ENCODE data around the gene NMT2. TPM values are rescaled to one million over a fixed set of nuclear protein-coding genes. Genes with fewer than 3 reads are reported as not detected.

NMT2 gene
- total and polyA plus RNA-seq, 3 donors from 2014 or later = 35.8 to 68.3 (median 56.6) TPM

DNA sequence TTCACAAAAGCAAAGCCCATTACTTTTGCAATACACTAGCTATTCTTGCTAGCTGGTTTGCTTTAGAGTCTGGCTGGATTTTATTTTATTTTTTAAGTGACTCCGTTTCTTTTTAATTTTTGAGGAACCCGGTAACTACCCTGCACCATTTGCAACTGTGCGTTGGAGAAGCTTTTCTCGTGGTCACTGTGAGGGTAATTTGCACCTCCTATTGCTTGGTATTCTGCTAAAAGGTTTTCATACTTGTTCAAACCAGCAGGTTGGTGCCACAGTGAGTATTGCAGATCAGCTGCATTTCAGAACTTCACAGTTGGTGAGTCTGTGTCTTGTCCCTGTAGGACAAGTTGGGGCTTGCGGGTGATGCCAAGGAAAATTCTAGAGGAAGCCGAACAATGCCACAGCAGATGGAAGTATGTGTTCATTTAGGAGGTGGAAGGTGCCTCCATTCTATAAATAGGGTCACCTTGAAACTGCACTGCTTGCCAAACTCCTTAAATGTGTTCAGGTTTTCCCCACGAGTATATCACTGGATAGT is 3.9 kb upstream of the NMT2 start:
- 78 to 88% methylated on average over 7 of the region's 7 CpGs for WGBS, 2 donors
- intact Hi-C loops (cut with DNase I; ENCODE audit: low total_unique reads) = no loop called here
- H3K4me3 ChIP-seq = no peak overlapping the region
- H3K9me3 ChIP-seq = no peaks in the 10 kb centered on the region
- H3K4me1 ChIP-seq = peaks cover 16% of the 10 kb centered on the region
- H3K27ac ChIP-seq = no peak overlapping the region
- TF ChIP-seq, protein P1, sequence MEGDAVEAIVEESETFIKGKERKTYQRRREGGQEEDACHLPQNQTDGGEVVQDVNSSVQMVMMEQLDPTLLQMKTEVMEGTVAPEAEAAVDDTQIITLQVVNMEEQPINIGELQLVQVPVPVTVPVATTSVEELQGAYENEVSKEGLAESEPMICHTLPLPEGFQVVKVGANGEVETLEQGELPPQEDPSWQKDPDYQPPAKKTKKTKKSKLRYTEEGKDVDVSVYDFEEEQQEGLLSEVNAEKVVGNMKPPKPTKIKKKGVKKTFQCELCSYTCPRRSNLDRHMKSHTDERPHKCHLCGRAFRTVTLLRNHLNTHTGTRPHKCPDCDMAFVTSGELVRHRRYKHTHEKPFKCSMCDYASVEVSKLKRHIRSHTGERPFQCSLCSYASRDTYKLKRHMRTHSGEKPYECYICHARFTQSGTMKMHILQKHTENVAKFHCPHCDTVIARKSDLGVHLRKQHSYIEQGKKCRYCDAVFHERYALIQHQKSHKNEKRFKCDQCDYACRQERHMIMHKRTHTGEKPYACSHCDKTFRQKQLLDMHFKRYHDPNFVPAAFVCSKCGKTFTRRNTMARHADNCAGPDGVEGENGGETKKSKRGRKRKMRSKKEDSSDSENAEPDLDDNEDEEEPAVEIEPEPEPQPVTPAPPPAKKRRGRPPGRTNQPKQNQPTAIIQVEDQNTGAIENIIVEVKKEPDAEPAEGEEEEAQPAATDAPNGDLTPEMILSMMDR (IDR thresholded peaks at IDR 0.05) = no peak
- no peak for TF ChIP-seq POLR2A (IDR thresholded peaks at IDR 0.05)
- no peaks in the 10 kb centered on the region for H3K36me3 ChIP-seq (ENCODE audit: low read depth, missing control alignments)
- no peaks in the 10 kb centered on the region for H3K27me3 ChIP-seq
- DNase-seq = no peak

DNA sequence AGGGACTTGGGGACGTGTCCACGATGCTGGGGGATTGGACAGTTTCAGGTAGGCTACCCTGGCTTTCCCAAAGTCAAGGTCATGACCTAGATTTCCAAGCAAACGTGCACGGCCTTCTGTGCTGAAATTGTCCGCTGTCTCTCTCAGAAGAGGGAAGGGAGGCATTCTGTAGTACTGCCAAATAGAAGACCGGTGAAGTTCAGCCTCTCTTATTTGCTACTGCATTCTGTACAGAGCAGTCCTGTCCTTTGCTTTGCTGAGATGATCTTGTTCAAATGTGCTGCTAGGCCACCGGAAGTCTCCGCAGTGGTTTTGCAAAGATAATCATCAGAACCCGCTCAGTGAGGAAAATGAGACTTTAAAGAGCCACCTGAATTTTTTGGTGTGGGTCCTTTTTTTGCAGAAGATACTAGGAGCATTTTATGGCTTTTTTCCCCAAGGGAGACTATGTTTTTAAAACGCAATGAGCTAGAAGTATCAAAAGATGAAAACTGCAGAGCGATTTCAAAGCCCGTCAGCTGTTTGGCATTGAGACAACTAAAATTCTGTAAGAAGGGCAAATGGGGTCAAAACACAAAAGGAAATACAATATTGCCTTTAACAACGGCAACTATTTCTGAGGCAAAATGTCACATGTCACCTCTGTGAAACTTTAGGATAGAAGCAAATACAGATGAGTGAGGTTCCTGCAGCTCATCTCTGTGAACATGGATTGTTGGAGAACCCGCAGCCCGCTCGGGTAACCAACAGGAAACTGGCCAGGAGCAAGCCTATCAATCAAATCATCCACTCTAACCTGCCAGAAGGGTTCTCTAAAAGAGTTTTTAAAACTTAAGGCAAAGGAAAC is 1.3 kb upstream of the NMT2 start:
- no peaks in the 10 kb centered on the region for H3K9me3 ChIP-seq
- peak overlapping the region in 1 of 2 donors; percentile 41 for H3K27ac ChIP-seq
- H3K36me3 ChIP-seq (ENCODE audit: low read depth, missing control alignments) = no peaks in the 10 kb centered on the region
- peak; percentile 17 for DNase-seq
- H3K27me3 ChIP-seq = no peaks in the 10 kb centered on the region
- TF ChIP-seq, protein P1 (IDR thresholded peaks at IDR 0.05) = no peak
- TF ChIP-seq POLR2A (IDR thresholded peaks at IDR 0.05) = no peak
- intact Hi-C loops (cut with DNase I; ENCODE audit: low total_unique reads) = no loop called here
- H3K4me1 ChIP-seq = peaks cover 20% of the 10 kb centered on the region
- 17 to 18% methylated on average over 15 to 16 of the region's 16 CpGs for WGBS, 2 donors
- peak overlapping the region in 1 of 2 donors; percentile 3 for H3K4me3 ChIP-seq

DNA sequence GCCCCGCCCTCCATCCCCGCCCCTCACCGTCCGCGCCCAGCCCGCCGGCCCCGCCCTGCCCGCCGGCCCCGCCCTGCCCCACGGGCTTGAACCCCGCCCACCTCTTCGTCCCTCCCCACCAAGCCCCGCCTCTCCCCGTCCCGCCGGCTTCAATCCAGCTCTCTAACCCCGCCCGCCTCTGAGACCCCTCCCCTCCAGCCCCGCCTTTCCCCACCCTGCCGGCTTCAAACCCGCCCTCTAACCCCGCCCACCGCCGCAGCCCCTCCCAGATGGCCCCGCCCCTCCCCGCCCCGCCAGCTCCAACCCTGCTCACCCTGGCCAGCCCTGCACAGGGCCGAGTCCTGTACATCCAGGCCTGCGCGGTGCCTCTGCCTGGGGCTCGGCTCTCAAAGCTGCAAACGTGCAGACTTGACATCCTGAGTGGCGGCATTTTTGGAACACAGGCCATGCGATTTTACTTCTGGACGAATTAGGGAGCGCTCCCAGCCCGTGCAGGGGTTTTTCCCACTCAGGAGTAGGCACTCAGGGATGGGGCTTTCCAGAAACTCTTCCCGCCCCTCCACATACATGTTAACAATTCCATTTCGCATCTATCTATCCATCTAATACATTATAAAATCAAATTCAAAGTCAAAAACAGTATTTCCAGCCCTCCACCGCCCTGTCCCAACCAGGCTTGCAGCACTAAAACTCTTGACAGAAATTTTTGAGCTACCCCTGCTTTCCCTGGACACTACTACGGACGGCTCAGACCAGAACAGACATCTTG is 477 bp upstream of the NMT2 start:
- H3K36me3 ChIP-seq (ENCODE audit: low read depth, missing control alignments) = no peaks in the 10 kb centered on the region
- peak; percentile 98 for DNase-seq
- intact Hi-C loops (cut with DNase I; ENCODE audit: low total_unique reads) = no loop called here
- peak overlapping the region; percentile 3 to 10 for H3K4me3 ChIP-seq
- TF ChIP-seq, protein P1 (IDR thresholded peaks at IDR 0.05) = no peak
- no peak for TF ChIP-seq POLR2A (IDR thresholded peaks at IDR 0.05)
- no peaks in the 10 kb centered on the region for H3K27me3 ChIP-seq
- WGBS, 2 donors = 20 to 24% methylated on average over 12 to 14 of the region's 44 CpGs
- H3K27ac ChIP-seq = peak overlapping the region in 1 of 2 donors; percentile 5
- H3K9me3 ChIP-seq = no peaks in the 10 kb centered on the region
- H3K4me1 ChIP-seq = peaks cover 20% of the 10 kb centered on the region

DNA sequence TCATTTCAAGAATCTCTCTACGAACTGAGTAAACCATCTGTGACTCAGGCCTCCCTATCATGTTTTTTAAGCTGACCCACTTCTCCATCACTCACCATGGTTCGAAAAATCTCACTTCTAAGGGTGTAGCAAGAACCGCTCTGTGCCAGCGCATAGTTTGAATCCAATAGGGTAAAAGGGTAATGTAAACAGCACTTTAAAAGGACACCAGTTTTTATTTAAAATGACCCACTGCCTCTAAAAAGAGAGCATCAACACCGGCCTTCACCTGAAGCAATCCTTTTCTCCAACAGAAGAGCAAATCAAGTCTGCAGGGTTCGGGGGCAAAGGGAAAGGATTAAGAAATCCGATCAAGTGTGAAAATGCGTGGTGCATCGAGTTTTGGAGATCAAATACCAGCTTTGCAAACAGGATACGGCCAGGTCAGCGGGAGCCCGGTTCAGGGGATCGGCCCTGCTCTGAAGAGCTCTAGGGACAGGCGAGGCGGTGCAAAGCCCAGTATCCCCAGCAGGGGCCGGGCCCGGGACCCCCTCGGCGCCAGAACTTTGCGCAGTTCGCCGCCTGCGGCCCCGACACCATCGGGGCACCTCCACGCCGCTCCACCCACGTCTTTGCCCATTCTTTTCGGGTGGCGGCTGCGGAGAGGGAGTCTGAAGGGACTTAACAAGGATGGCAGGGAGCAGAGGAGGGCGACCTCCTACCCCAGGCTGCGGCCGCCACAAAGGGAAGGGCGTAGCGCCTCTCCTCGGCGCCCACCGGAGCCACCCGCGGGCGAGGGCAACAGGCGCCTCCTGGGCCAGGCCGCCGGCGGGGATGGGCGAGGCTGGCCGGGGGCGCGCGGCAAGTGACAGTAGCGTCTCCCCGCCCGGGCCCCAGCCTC is 842 bp downstream of the NMT2 start:
- no peaks in the 10 kb centered on the region for H3K27me3 ChIP-seq
- intact Hi-C loops (cut with DNase I; ENCODE audit: low total_unique reads) = no loop called here

More for the DNA sequence above, 842 bp downstream of the NMT2 start:
- Histone ChIP-seq H3K27ac (peak overlapping the region; percentile 86 to 87), H3K9me3 (no peaks in the 10 kb centered on the region), H3K4me3 (peak overlapping the region; percentile 93 to 98), H3K4me1 (peaks cover 20% of the 10 kb centered on the region), H3K36me3 (ENCODE audit: low read depth, missing control alignments) (no peaks in the 10 kb centered on the region)
- WGBS, 2 donors = 2 to 6% methylated on average over 12 to 39 of the region's 54 CpGs
- no peak for TF ChIP-seq POLR2A (IDR thresholded peaks at IDR 0.05)
- TF ChIP-seq, protein P1 (IDR thresholded peaks at IDR 0.05) = peak; percentile 15 to 55 (median 23)
- DNase-seq = peak; percentile 66

Measured in testis (tissue), 3 donors.